Measurements from ENCODE around the gene RENBP. TPM values are rescaled to one million over a fixed set of nuclear protein-coding genes. Genes with fewer than 3 reads are reported as not detected.
A peak's percentile ranks its signal among the peaks of the same experiment; 100 is the strongest.

RENBP gene
- total RNA-seq, 1 experiment from 2014 or later = 7.1 TPM

- no peak overlapping the region for H4K5ac ChIP-seq (ENCODE audit: insufficient read length, low read depth, low read length)
- DNase-seq = no peak
- no CpG with 5 or more reads among the region's 7 CpGs for WGBS (ENCODE audit: extremely low coverage, insufficient read length, low lambda C conversion rate)
- Mint-ChIP-seq H3K27me3 (ENCODE audit: low read depth) (no peaks in the 10 kb centered on the region), H3K4me1 (peaks cover 0 to 17% of the 10 kb centered on the region in 2 experiments; a peak in 2 of 4 replicates), H3K36me3 (ENCODE audit: insufficient read depth in 1 of 3, low read depth in 3 of 3) (peaks cover 28 to 53% (median 30%) of the 10 kb centered on the region in 3 experiments), H3K4me3 (peak overlapping the region; percentile 82 to 89), H3K27ac (no peak overlapping the region), H3K9me3 (peaks cover 62 to 68% of the 10 kb centered on the region in 2 experiments)
- H3T11ph ChIP-seq (ENCODE audit: low read length) = no peak overlapping the region
- H3K4ac ChIP-seq (ENCODE audit: low read depth, low read length) = no peak overlapping the region
- no peak overlapping the region for H3K18ac ChIP-seq (ENCODE audit: insufficient read length, low read depth, low read length)
- TF ChIP-seq, protein P1, sequence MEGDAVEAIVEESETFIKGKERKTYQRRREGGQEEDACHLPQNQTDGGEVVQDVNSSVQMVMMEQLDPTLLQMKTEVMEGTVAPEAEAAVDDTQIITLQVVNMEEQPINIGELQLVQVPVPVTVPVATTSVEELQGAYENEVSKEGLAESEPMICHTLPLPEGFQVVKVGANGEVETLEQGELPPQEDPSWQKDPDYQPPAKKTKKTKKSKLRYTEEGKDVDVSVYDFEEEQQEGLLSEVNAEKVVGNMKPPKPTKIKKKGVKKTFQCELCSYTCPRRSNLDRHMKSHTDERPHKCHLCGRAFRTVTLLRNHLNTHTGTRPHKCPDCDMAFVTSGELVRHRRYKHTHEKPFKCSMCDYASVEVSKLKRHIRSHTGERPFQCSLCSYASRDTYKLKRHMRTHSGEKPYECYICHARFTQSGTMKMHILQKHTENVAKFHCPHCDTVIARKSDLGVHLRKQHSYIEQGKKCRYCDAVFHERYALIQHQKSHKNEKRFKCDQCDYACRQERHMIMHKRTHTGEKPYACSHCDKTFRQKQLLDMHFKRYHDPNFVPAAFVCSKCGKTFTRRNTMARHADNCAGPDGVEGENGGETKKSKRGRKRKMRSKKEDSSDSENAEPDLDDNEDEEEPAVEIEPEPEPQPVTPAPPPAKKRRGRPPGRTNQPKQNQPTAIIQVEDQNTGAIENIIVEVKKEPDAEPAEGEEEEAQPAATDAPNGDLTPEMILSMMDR (conservative IDR thresholded peaks at IDR 0.05) = no peak
- no peak overlapping the region for H4K8ac ChIP-seq (replicated peaks; ENCODE audit: insufficient read length, low read depth, low read length)
- H3K9ac ChIP-seq (ENCODE audit: extremely low read depth, insufficient read length, low read length) = no peak overlapping the region
- H3K27ac ChIP-seq (ENCODE audit: insufficient read length, low read depth, low read length) = no peak overlapping the region
- no peak overlapping the region for H3K56ac ChIP-seq (ENCODE audit: insufficient read length, low read depth, low read length)
- H3K9me3 ChIP-seq (ENCODE audit: control insufficient read depth, low read depth, low read length) = peaks cover 26% of the 10 kb centered on the region
- no peaks in the 10 kb centered on the region; the same call in 1 of the 2 replicates for H3K79me2 ChIP-seq (ENCODE audit: insufficient read depth, low read length)
- H3K14ac ChIP-seq (ENCODE audit: insufficient read depth, low read length) = no peak overlapping the region
- H2AK5ac ChIP-seq (ENCODE audit: insufficient read length, low read length) = no peak overlapping the region
- no peak overlapping the region for H4K91ac ChIP-seq (ENCODE audit: insufficient read length, low read depth, low read length)
- H2BK12ac ChIP-seq (ENCODE audit: insufficient read length, low read depth, low read length) = no peak overlapping the region
- H3K79me1 ChIP-seq (ENCODE audit: insufficient read depth, low read depth, low read length, poor library complexity, severe bottlenecking) = no peaks in the 10 kb centered on the region
- H2BK120ac ChIP-seq (ENCODE audit: low read depth, low read length, poor library complexity, severe bottlenecking) = no peak overlapping the region
- no peak overlapping the region for H2AFZ ChIP-seq (ENCODE audit: low read length)
- no peak overlapping the region for H2BK20ac ChIP-seq (ENCODE audit: low read depth, low read length, poor library complexity, severe bottlenecking)
- no peak overlapping the region for H2BK5ac ChIP-seq (ENCODE audit: insufficient read length, low read length)
- no peaks in the 10 kb centered on the region for H3K4me1 ChIP-seq (ENCODE audit: insufficient read depth, low read length)
- no peaks in the 10 kb centered on the region for H3K27me3 ChIP-seq (ENCODE audit: insufficient read depth, low read length)
- H2BK15ac ChIP-seq (ENCODE audit: low read depth, low read length) = no peak overlapping the region
- no peaks in the 10 kb centered on the region for H4K20me1 ChIP-seq (ENCODE audit: control insufficient read depth, insufficient read depth, insufficient read length)
- H3K4me2 ChIP-seq (ENCODE audit: insufficient read depth, insufficient read length, low read length) = peak overlapping the region; percentile 66
- no peak overlapping the region for H3K23ac ChIP-seq (ENCODE audit: insufficient read length, low read depth, low read length)
- peaks cover 7% of the 10 kb centered on the region for H3K23me2 ChIP-seq (ENCODE audit: insufficient read length, low read depth, low read length, poor library complexity, severe bottlenecking)
Measured at GRCh38 chrX:153933748-153934147, 10.7 kb downstream of the RENBP start.
